ENCODE data around the gene CNTN4.
"Not testable (repeated sequence)": the region's sequence is repeated elsewhere in the genome, so short reads cannot be mapped to it uniquely, and the experiment has no call there.

The CNTN4 gene

GRCh38 chr3:2968475-2968874, 869.8 kb downstream of the CNTN4 start:
- no peak for DNase-seq (ENCODE audit: low read depth in 3 of 3)

- no peak for DNase-seq (ENCODE audit: low read depth in 3 of 3)
Observed at GRCh38 chr3:2976212-2976611, 877.5 kb downstream of the CNTN4 start.

DNA sequence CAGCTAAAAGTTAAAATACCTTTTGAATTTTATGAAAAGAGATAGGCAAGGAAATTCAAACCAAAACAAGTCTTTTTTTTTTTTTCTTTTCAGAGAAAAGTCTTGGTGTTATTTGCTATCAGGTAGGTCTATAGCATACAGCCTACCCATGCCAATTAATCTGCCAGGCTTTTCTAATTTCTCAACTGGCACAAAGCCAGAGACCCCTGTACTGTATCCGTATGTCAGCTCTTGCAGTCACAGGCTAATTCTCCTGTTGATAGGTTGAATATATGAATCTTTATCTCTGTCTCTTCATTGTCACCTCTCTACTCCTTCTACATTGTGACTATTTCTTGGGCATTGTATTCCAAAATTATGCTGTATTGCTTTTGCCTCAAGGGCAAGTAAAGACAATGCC, 878.1 kb downstream of the CNTN4 start:
- no peak for DNase-seq (ENCODE audit: low read depth in 3 of 3)

GRCh38 chr3:2978977-2979732, 880.5 kb downstream of the CNTN4 start:
- DNase-seq (ENCODE audit: low read depth in 3 of 3): no peak

DNA sequence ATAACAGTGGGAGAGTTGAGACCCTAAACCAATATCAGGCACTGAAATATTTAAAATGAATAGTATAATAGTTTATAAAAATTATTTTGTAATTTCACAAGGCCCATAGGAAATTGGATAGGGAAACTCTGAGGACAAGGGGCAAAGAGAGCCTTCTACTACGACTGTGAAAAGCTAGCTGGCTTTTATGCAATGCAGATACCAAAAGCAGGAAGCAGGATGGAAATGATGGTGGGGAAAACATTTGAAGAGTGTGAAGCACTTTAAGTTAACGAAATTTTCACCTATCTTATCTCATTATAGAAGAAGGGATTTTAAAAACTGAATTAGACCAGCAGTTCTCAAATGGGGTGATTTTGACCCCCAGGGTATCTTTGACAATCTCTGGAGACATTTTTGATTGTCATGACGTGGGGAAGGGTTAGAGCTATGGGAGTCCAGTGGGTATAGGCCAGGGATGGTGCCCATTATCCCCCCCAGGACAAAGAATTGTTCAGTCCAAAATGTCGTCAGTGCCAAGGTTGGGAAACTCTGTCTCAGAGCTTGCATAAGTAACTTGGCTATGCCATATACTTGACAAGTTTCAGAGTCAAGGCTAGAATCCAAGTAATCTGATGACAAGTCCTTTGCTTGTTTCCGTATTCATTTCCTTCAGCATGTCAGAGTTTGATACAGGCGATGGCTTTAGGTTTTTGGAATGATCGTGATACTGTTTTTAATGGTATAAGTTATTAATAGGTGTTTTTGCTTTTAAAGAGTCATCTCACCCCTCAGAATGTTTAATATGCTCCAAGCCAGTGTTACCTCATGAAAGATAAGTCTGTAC, 885.6 kb downstream of the CNTN4 start:
- no peak for DNase-seq (ENCODE audit: low read depth in 3 of 3)

DNA sequence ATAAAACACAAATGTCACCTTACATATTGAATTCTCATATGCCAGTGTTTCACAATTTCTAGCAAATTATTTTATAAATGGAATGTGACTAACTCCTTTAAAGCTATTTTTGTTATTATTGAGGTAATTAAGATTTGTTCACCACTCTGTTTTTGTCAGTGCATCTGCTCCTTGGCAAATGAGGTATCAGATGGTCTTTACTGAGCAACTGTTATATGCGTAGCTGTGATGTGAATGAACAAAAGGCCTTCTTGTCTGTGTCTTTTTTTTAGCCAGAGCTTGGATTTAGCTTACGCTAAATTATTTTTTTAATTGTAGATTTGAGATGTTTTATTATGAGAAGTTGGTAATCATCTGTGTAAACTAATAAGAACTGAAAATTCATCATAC, 886.2 kb downstream of the CNTN4 start:
- no peak for DNase-seq (ENCODE audit: low read depth in 3 of 3)

DNA sequence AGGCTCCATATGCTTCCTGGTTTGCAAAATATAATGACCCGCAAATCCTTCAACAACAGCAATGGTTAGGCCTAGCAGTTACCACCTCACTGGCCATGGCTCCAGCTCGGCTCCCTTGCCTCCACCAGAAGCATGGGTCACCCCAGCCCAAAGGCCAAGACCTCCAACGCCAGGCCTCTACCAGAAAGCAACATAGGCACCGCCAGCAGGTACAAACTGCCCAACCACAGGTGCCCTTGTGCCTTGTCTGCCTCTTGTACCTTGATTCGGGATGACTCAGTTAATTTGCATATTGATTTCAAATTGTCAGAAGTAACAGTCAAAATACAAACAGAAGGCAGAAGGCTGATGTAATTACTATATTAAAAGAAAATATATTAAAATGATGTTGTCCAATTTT, 886.8 kb downstream of the CNTN4 start:
- no peak for DNase-seq (ENCODE audit: low read depth in 3 of 3)

DNA sequence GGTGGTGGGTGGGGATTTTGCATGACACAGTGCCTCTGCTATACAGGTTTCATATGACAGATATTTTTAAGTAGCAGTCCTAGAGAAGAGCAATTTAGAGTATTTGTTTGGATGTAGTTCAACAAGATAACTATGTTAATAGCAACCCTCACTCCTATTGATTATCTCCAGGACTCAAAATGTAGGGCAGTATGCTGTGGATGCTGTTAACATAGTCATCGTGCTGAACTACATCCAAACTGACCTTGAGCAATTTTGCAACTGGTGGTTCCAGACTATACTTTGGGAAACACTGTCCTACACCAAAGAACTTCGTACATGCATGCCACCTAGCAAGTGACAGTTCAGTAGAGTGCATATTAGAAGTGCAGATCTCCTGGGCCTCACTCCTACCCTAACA, 893.9 kb downstream of the CNTN4 start:
- DNase-seq (ENCODE audit: low read depth in 3 of 3): no peak

DNA sequence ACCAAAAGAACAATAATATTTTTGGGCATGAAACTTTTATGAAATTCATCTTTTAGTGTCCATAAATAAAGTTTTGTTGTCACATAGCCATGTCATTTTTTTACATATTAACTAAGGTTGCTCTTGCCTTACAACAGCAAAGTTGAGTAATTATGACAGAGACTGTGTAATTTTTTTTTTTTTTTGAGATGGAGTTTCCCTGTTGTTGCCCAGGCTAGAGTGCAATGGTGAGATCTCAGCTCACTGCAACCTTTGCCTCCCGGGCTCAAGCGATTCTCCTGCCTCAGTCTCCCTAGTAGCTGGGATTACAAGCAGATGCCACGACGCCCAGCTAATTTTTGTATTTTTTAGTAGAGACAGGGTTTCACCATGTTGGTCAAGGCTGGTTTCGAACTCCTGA, 894.5 kb downstream of the CNTN4 start:
- DNase-seq (ENCODE audit: low read depth in 3 of 3): not testable (repeated sequence)

DNA sequence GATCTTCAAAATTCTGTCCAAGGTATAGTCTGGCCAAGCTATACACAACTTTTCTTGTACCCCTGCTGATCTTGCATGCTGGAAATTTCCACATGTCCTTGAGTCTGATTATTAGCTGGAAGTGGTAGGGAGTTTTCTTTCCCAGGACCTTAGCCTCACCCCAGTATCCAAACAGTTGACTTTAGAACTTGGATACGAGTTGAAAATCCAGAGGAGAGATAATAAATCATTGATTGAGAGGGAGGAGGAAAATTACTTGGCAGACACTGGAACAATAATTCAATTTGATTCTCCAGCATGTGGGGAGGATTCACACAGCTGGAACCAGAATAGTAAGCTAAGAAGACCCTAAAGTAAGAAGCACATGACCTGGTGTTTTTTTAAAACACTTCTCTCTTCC, 895.1 kb downstream of the CNTN4 start:
- no peak for DNase-seq (ENCODE audit: low read depth in 3 of 3)

DNA sequence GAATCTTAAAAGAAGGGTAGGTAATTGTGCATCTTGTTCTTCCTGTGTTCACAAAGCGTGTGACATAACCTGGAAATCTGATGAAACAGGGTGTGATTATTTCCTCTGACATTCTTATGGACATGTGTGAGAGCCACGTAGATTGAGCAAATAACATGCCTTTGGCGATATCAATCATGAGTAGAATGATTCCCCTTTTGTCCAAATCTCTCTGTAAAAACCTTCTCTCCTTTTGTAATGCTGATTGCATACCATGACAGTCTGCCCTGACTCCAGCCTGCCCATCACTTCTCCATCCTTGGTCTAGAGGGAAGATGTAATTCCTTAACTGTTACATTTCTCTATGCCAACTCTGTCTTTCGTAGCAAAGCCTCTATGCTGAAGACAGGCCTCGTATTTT, 896.5 kb downstream of the CNTN4 start:
- no peak for DNase-seq (ENCODE audit: low read depth in 3 of 3)

- DNase-seq (ENCODE audit: low read depth in 3 of 3): no peak
Observed at GRCh38 chr3:3005146-3005744, 906.6 kb downstream of the CNTN4 start.

- no peak for DNase-seq (ENCODE audit: low read depth in 3 of 3)
Observed at GRCh38 chr3:3013317-3014052, 914.8 kb downstream of the CNTN4 start.

- DNase-seq (ENCODE audit: low read depth in 3 of 3): no peak
Observed at GRCh38 chr3:3015185-3016089, 916.8 kb downstream of the CNTN4 start.

DNA sequence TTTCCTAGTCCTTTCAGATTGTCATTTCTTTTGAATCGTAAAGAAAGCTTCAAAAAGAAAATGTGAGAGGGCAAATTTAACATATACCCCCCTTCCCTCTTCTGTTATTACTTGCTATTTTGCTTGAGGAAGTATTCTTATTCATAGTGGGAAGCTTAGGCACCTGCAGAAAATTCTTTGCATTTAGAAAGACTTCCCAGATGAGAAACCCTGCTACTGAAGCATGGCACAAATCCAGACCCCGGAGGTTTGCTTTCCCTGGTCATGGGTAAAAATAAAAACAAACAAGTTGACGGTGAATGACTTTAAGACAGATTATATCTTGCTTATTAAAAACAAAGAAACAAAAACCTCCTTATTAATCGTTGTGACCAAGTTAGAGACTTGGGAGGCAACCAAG, 917.6 kb downstream of the CNTN4 start:
- no peak for DNase-seq (ENCODE audit: low read depth in 3 of 3)

GRCh38 chr3:3020209-3020608, 921.5 kb downstream of the CNTN4 start:
- DNase-seq (ENCODE audit: low read depth in 3 of 3): no peak

GRCh38 chr3:3023111-3023745, 924.6 kb downstream of the CNTN4 start:
- no peak for DNase-seq (ENCODE audit: low read depth in 3 of 3)

- no peak for DNase-seq (ENCODE audit: low read depth in 3 of 3)
Observed at GRCh38 chr3:3027976-3028567, 929.4 kb downstream of the CNTN4 start.

DNA sequence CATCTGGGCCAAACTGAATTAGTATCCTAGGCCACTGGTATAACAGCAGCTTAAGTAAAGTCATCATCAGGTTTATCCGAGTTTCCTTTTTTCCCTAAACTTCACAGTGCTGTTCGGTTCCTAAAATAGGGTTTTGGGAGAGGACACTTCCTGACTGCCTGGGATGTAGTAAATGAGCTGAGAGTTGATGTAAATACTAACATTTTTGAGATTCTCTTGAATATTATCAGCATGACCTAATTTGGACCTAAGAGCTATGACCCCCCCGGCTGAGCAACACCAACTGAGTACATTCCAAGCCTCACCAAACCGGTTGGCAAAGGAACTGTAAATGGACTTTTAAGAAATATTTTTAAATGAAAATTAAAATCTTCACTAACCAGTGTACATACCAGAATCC, 932.7 kb downstream of the CNTN4 start:
- DNase-seq (ENCODE audit: low read depth in 3 of 3): no peak

DNA sequence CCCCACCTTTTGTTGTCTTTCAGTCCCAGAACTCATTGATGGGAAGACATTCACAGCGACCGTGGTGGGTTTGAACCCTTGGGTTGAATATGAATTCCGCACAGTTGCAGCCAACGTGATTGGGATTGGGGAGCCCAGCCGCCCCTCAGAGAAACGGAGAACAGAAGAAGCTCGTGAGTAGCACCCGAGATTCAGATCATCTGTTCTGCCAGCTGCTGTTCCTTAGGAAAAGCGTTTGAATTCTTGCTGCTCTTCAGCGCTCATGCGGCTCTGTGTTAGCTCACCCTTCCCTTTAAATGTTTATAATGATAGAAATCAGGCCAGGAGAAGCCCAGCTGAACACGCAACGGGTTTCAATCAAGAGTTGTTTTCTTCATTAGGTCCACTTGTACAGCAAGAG, 938.5 kb downstream of the CNTN4 start:
- DNase-seq (ENCODE audit: low read depth in 3 of 3): no peak
